Suprapubic skin (tissue), 4 donors: ENCODE results near the gene KRR1. TPM values are rescaled to one million over a fixed set of nuclear protein-coding genes. Genes with fewer than 3 reads are reported as not detected.
"Not testable (repeated sequence)": the region's sequence is repeated elsewhere in the genome, so short reads cannot be mapped to it uniquely, and the experiment has no call there.

Experiments
- DNase-seq, 2 donors: peaks; one replicate each; pipeline ENCODE4 v3.0.0-alpha.2; 2019; ENCODE audit warnings: low spot score in 2 of 2
- H3K27ac ChIP-seq: fragments of 200-600 bp; sonication (generic); one replicate; pipeline ENCODE4 v1.5.1; 2019
- H3K27me3 ChIP-seq: fragments of 200-600 bp; sonication (generic); one replicate; pipeline ENCODE4 v1.5.1; 2019
- H3K36me3 ChIP-seq: fragments of 200-600 bp; sonication (generic); one replicate; pipeline ENCODE4 v1.5.1; 2019
- H3K4me1 ChIP-seq: fragments of 200-600 bp; sonication (generic); one replicate; pipeline ENCODE4 v1.5.1; 2019
- H3K4me3 ChIP-seq: fragments of 200-600 bp; sonication (generic); one replicate; pipeline ENCODE4 v1.5.1; 2019; ENCODE audit warnings: mild to moderate bottlenecking
- H3K9me3 ChIP-seq: fragments of 200-600 bp; sonication (generic); one replicate; pipeline ENCODE4 v1.5.1; 2019
- CTCF ChIP-seq, 2 donors: fragments of 200-600 bp in 1 of 2; fragments of 450-650 bp in 1 of 2; sonication (generic) in 1 of 2; IDR thresholded peaks; one replicate each; pipeline ENCODE4 v1.5.1; 2016 to 2019; ENCODE audit warnings: antibody characterized with exemption in 2 of 2, mild to moderate bottlenecking in 1 of 2, moderate library complexity in 1 of 2
- EP300 ChIP-seq: sonication (generic); formaldehyde crosslinking; IDR thresholded peaks from one replicate; pipeline ENCODE4 v1.6.1; 2017; ENCODE audit warnings: antibody characterized with exemption
- POLR2A ChIP-seq, 2 donors: fragments of 450-650 bp; IDR thresholded peaks; one replicate each; pipeline ENCODE4 v1.6.1; 2017; ENCODE audit warnings: antibody characterized with exemption in 2 of 2, mild to moderate bottlenecking in 2 of 2, moderate library complexity in 2 of 2
- POLR2AphosphoS5 ChIP-seq, 3 donors: sonication (generic); formaldehyde crosslinking; IDR thresholded peaks; one replicate each; pipeline ENCODE4 v1.6.1; 2017; ENCODE audit warnings: antibody characterized with exemption in 3 of 3
- WGBS: methylation state at CpG from one replicate; pipeline ENCODE4 v1.1.5; 2018; 5-methylcytosine and 5-hydroxymethylcytosine counted together
- total RNA-seq, 4 donors: library from RNA; depleted of rRNA; stranded (reverse); fragments of >200 nt; gene quantifications; one replicate each; pipeline ENCODE4 v1.1.0, GENCODE V29; 2016

KRR1 gene
- total RNA-seq, 4 donors from 2014 or later: 34.6 to 56.5 (median 39.1) TPM

DNA sequence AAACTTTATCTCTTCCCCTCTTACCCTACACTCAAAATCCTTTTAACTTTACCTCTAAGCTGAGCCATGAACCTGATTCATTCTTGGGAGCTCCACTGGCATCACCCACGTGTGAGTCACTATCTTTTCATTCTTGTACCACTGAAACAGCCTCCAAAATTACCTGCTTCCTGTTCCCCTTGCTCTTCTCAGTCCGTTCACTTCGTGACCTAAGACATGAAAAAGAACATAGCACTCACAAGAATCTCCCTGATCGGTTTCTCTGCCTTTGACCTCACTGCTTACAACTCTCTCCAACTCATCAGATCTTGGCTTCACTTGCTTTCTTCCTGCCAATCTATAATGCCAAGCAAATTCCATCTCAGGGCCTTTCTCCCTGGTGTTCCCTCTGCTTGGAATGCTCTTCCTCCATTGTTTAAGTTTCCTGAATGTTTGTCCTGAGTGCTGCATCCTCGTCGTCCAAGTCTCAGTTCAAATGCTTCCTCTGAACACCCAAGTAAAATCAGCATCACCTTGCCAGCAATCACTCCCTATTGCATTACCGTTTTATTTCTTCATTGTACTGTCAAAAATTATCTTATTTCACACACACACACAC lies 21.7 kb downstream of the KRR1 start:
- no peak for TF ChIP-seq CTCF (IDR thresholded peaks at IDR 0.05)
- no peak for TF ChIP-seq EP300
- TF ChIP-seq POLR2A (IDR thresholded peaks at IDR 0.05): no peak
- TF ChIP-seq POLR2AphosphoS5 (IDR thresholded peaks at IDR 0.05): no peak
- no peak for DNase-seq
- WGBS: 54% methylated on average over 7 of the region's 7 CpGs
- H3K27me3 ChIP-seq: no peaks in the 10 kb centered on the region
- peaks cover 3% of the 10 kb centered on the region for H3K4me1 ChIP-seq
- no peak overlapping the region for H3K4me3 ChIP-seq
- H3K36me3 ChIP-seq: peaks cover 7% of the 10 kb centered on the region
- no peak overlapping the region for H3K27ac ChIP-seq
- no peaks in the 10 kb centered on the region for H3K9me3 ChIP-seq

DNA sequence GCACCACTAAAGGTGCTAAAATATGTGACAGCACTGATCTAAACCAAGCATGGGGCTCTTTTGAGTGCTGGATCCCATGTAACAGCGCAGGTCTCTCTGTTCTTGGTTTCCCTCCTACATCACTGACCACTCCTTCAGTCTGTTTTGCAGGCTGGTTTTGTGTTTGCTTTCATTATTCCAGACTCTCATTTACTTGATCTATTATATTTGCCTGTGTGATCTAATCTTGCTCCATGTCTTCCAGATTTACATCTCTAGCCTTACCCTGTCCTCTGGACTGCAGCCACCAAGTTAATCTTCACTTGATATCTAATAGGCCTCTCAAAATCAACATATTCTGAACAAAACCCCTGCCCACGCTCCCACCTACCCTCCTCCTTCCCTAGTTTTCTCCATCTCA lies 22.2 kb downstream of the KRR1 start:
- peaks cover 3% of the 10 kb centered on the region for H3K4me1 ChIP-seq
- no peak overlapping the region for H3K4me3 ChIP-seq
- no peak for DNase-seq
- TF ChIP-seq POLR2A (IDR thresholded peaks at IDR 0.05) (no peak), POLR2AphosphoS5 (IDR thresholded peaks at IDR 0.05) (no peak), EP300 (no peak), CTCF (IDR thresholded peaks at IDR 0.05) (no peak)
- peaks cover 2% of the 10 kb centered on the region for H3K36me3 ChIP-seq
- H3K9me3 ChIP-seq: no peaks in the 10 kb centered on the region
- H3K27me3 ChIP-seq: no peaks in the 10 kb centered on the region
- H3K27ac ChIP-seq: no peak overlapping the region
- 90% methylated on average over 2 of the region's 2 CpGs for WGBS

GRCh38 chr12:75488553-75488952 lies 22.9 kb downstream of the KRR1 start:
- no peak overlapping the region for H3K27ac ChIP-seq
- TF ChIP-seq POLR2A (IDR thresholded peaks at IDR 0.05) (no peak), POLR2AphosphoS5 (IDR thresholded peaks at IDR 0.05) (no peak), CTCF (IDR thresholded peaks at IDR 0.05) (no peak), EP300 (no peak)

GRCh38 chr12:75487308-75487707 lies 24.1 kb downstream of the KRR1 start:
- Histone ChIP-seq H3K27ac (no peak overlapping the region), H3K4me1 (peaks cover 3% of the 10 kb centered on the region), H3K9me3 (no peaks in the 10 kb centered on the region), H3K27me3 (no peaks in the 10 kb centered on the region), H3K36me3 (no peaks in the 10 kb centered on the region), H3K4me3 (no peak overlapping the region)
- no peak for DNase-seq
- TF ChIP-seq CTCF (IDR thresholded peaks at IDR 0.05) (no peak), POLR2AphosphoS5 (IDR thresholded peaks at IDR 0.05) (no peak), EP300 (no peak), POLR2A (IDR thresholded peaks at IDR 0.05) (no peak)
- WGBS: 87% methylated on average over 4 of the region's 4 CpGs

More at GRCh38 chr12:75488553-75488952, 22.9 kb downstream of the KRR1 start:
- Histone ChIP-seq H3K4me3 (no peak overlapping the region), H3K36me3 (no peaks in the 10 kb centered on the region), H3K4me1 (peaks cover 3% of the 10 kb centered on the region), H3K9me3 (no peaks in the 10 kb centered on the region), H3K27me3 (no peaks in the 10 kb centered on the region)
- no peak for DNase-seq

DNA sequence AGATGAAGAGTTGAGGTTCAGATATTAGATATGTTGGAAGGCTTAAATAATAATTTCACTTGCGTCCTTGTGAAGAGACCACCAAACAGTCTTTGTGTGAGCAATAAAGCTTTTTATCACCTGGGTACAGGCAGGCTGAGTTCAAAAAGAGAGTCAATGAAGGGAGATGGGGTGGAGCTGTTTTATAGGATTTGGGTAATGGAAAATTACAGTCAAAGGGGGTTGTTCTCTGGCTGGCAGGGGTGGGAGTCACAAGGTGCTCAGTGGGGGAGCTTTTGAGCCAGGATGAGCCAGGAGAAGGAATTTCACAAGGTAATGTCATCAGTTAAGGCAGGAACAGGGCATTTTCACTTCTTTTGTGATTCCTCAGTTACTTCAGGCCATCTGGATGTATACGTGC lies 27.0 kb downstream of the KRR1 start:
- H3K27me3 ChIP-seq, H3K9me3 ChIP-seq, H3K27ac ChIP-seq, DNase-seq, H3K36me3 ChIP-seq, H3K4me3 ChIP-seq, H3K4me1 ChIP-seq: not testable (repeated sequence)
- WGBS: 90% methylated on average over 2 of the region's 2 CpGs

DNA sequence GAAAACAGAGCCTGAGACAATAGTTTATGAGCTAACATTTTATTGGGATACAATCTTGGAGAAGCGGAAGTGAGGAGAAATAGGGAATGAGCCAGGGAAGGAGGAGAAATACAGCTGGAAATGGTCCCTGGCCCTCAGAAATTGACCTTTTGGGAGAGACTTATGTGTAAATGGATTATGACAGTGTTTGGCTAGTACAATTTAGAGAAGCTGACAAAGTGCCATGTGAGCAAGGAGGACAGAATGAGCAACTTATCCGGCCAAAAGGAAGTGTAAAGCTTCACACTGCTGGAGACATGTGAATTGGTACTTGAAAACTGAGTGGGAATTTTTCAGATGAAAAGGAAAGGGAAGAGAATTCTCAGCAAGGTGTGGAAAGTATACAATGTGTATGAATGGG lies 28.0 kb downstream of the KRR1 start:
- no peaks in the 10 kb centered on the region for H3K9me3 ChIP-seq
- no peaks in the 10 kb centered on the region for H3K27me3 ChIP-seq
- DNase-seq: no peak
- no peak for TF ChIP-seq POLR2A (IDR thresholded peaks at IDR 0.05)
- no peak for TF ChIP-seq CTCF (IDR thresholded peaks at IDR 0.05)
- no peak for TF ChIP-seq EP300
- TF ChIP-seq POLR2AphosphoS5 (IDR thresholded peaks at IDR 0.05): no peak
- 56% methylated on average over 2 of the region's 2 CpGs for WGBS
- no peaks in the 10 kb centered on the region for H3K36me3 ChIP-seq
- H3K4me1 ChIP-seq: peaks cover 9% of the 10 kb centered on the region
- no peak overlapping the region for H3K27ac ChIP-seq
- H3K4me3 ChIP-seq: no peak overlapping the region
